Stimulated activated CD8-positive, alpha-beta memory T cell treated with anti-CD3 and anti-CD28 coated beads, Interleukin-12 subunit alpha, Interleukin-12 subunit beta, amount 100 ng/mL, for 1 hour (primary cell): ENCODE data around the gene IGSF9.
"Not testable (repeated sequence)": the region's sequence is repeated elsewhere in the genome, so short reads cannot be mapped to it uniquely, and the experiment has no call there.

Experiments
- DNase-seq: peaks from one replicate; pipeline ENCODE4 v3.0.0-alpha.2; 2020; ENCODE audit warnings: low read depth

IGSF9 gene

DNA sequence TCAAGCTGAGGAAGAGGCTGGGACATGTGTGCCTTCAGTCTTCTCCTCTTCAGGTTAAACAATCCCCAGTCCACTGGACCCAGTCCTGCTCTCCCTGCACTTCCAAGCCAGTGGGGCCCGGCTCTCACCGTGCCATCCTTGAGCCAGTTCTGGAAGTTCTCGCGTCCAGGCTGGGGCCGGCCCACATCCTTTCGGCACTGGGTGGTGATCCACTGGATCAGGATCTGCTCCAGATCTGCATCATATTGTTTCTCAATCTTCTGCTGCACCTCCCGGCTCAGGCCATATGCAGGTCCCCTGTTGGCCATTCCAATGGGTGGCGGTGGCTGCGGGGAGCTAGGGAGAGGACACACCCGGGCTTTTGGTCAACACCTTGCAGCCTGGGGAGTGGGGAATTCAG lies 25.2 kb downstream of the IGSF9 start:
- DNase-seq, result no peak

DNA sequence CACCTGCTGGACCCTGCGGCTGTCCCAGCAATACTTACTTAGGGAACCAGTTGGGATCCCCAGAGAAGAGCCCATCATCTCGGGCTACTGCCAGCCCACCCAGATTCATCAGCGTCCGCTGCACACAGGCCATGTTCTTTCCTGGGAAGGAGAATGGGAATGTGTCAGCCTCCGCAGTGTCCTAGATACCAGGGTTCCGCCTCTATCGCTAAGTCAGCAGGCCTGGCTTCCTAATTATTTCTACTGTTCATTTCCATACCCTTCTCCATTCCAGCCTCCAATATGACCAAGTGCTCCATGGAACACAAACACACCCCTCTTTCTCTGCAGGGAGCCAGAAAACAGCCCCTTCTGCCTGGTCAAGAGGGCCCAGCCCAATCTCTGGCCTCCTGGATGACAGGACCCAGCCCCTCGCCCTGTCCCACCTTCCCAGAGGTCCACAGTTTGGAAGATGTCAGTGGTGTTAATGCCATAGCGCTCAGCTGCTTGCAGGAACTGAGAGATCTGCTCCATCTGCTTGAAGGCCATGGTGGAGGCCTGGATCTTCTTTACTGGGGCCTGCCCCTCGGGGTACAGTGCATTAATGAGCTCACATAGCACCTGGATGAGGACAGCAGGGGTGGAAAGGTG lies 26.1 kb downstream of the IGSF9 start:
- no peak for DNase-seq

- no peak for DNase-seq
These were observed 26.8 kb downstream of the IGSF9 start for GRCh38 chr1:159918352-159919200.

DNA sequence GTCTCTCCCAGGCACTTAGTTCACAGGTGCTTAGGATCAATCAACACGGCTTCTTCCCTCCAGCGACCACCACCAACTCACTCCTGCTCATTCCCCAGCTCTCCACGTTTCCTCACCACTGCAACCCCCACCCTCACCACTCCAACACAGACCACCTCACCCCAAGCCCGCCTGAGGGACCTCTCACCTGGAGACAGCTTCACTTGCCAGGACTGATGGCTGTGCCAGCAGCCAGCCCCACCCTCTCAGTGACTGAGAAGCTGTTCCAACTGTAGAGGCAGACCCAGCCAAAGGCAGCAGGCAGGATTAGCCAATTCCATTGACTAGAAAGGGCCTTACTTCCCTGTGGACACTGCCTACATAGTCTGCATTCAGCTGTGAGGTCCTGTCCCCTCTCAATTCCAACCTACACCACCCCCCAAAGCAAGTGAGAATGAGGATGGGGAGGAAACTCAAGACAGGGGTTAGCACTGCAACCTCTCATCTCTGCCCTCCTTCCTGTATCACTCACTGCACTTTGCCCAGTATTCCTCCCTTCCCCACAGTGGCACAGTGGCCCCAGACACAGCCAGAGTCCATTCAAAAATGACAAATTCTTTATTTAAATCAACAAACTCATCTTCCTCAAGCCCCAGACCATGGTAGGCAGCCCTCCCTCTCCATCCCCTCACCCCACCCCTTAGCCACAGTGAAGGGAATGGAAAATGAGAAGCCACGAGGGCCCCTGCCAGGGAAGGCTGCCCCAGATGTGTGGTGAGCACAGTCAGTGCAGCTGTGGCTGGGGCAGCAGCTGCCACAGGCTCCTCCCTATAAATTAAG lies 27.7 kb downstream of the IGSF9 start:
- no peak for DNase-seq

- DNase-seq, result no peak
These were observed 29.0 kb downstream of the IGSF9 start for GRCh38 chr1:159916242-159917051.

DNA sequence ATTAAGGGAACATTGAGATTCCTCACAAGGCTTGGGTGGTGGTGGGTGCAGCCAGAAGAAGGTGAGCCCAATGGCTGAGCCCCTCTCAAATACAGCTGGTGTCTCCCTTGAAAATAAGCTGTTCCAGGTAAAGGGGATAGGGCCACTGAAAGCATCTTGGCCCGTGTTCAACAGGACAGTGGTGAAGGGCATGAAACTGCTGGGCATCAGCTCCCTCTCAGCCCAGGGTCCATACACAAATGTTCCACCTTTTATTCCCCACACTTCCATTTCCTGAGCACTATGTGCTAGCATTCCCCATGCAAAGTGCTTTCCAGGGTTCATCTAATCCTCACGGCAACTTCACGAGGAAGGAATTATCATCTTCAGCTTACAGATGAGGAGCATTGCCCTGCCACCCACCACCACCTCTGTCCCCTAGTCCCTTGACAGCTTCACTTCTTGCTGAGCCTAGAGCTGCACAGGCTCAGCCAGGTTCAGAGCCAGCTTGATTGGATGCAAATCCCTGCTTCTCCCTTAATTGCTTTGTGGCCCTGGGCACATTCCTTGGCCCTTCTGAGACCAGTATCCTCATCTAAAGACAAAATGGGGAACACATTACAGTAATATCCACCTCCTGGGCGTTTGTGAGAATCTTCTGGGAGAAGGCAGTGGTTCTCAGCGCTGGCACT lies 29.7 kb downstream of the IGSF9 start:
- no peak for DNase-seq

GRCh38 chr1:159914252-159915018 lies 31.0 kb downstream of the IGSF9 start:
- no peak for DNase-seq

DNA sequence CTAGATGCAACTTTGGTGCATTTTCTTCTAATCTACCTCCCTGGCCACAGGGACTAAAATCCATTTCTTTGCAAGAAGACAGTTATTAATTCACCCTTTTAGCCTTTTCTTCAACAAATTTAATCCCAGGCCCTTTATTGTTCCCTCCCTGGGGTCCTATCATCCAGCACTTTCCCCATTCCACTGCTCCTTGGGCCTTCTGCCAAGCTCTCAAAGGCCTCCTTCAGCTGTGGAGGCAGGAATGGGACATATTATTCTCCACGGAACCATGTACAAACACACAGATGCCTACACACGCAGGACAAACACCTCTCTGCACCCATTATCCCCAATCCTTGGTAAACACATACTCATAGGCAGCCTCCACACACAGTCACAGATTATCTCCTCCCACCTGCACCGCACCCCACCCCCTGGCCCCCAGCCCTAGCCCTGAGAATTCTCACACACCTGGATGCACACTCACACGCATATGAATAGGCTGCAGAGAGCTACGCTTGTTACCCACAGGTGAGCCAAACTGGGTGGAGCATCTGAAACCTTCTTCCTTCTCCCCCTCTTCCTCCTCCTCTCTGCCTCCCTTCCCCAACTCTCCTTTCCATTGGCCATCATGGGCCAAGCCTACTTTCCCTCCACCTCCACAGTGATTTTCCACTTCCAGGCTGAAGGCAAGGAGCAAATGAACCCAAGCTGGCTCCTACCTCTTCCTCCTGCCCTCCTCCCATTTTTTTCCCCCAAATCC lies 31.8 kb downstream of the IGSF9 start:
- no peak for DNase-seq

DNA sequence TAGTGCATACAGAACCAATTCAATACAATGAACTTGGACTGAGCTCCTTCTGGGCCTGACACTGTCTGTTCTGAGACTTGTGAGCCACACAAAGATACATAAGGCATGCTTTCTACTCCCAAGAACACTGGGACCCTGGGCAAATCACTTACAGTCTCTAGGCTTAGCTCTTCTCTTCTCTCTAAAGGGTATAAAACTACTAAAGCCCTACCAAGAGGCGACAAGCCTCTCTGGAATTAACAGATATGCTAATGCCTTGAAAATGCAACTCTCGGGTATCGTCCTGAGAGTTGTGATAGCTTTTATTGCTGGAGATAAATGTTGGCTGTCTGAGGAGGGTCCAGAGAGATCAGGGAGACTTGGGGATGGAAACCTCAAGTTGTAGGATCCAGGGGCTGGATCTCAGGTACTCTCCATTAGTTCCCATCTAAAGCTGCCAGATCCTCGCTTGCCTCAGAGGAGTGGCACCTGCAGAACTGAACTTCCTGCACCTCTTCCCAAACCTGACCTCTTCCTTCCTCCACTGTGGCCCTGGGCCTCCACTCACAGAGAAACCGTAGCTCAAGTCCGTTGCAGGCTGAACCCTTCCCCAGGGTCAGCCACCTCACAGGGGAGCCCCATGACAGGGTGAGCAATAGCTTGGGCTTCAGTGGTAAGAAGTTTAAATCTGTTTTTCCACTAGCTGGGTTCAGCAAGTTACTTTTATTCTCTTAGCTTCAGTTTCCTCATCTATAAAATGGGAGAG lies 33.9 kb downstream of the IGSF9 start:
- DNase-seq, result no peak

- DNase-seq, result no peak
These were observed 37.1 kb downstream of the IGSF9 start for GRCh38 chr1:159908031-159908940.

DNA sequence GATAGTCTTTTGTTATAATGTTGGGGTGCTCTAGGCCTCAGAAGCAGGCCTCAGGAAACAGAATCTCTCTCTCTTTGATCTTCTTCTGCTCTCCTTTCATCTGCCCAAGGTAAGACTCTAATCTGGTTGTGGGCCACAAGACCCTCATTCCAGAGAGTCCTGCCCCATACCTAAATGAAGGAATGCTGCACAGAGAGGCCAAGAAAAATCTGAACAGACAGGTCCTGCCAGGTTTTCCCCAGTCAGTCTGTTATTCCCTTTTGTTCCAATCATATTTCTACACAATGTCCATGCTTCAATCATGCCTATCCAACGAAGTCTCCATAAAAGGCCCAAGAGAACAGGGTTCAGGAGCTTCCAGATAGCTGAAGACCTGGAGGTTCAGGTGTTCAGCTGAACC lies 38.5 kb downstream of the IGSF9 start:
- DNase-seq, result no peak

GRCh38 chr1:159904036-159904435 lies 41.4 kb downstream of the IGSF9 start:
- not testable (repeated sequence) for DNase-seq

DNA sequence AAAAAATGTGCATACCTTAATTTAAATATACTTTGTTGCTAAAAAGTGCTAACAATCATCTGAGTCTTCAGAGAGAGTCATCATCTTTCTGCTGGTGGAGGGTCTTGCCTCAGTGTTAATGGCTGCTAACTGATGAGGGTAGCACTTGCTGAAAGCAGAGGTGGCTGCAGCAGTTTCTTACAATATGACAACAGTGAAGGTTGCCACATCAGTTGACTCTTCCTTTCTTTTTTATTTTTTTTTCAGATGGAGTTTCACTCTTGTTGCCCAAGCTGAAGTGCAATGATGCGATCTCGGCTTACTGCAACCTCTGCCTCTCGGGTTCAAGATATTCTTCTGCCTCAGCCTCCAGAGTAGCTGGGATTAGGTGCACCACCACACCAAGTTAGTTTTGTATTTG lies 42.9 kb downstream of the IGSF9 start:
- no peak for DNase-seq

- no peak for DNase-seq
These were observed 44.6 kb downstream of the IGSF9 start for GRCh38 chr1:159900755-159901360.

- no peak for DNase-seq
These were observed 45.2 kb downstream of the IGSF9 start, which contains the start of gene CFAP45 for GRCh38 chr1:159900086-159900680. Gene CFAP45, minus strand, starts transcription at chr1:159900165. Its CDS starts 67 bp downstream, at chr1:159900098.

- not testable (repeated sequence) for DNase-seq
These were observed 45.8 kb downstream of the IGSF9 start for GRCh38 chr1:159899634-159900033.

- DNase-seq, result no peak
These were observed 46.9 kb downstream of the IGSF9 start for GRCh38 chr1:159898527-159898926.
